ENCODE measurements around the gene SLC35G3. TPM values are rescaled to one million over a fixed set of nuclear protein-coding genes. Genes with fewer than 3 reads are reported as not detected.

The SLC35G3 gene
- total and polyA plus RNA-seq, 2 of the 8 experiments (the other 6 are each of a cell fraction or from before 2014, with no cell fraction given) = not detected

DNA sequence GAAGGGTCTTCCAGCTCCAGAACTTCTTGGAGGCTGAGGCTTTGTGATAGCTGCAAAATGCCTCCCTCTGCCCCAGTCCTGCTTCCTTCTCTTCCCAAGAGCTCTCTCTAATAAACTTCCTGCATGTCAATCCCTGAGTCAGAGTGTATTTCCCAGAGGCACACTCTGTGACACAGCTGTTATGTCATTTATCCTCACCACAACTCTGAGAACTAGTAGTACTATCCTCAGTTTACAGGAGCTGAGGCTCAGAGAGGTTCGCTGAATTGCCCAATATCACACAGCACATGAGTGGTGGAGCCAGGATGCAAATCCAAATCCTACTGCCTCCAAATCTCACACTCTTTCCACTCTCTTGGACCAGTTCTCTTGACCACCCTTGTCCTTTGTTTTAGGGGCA is 26.5 kb downstream of the SLC35G3 start:
- no peak overlapping the region for H3K4ac ChIP-seq (replicated peaks; ENCODE audit: insufficient read length, low read depth, low read length)
- H3K79me2 ChIP-seq (ENCODE audit: control insufficient read depth in 1 of 2, insufficient read depth in 2 of 2, low read length in 2 of 2) = no peaks in the 10 kb centered on the region
- H3K23ac ChIP-seq (ENCODE audit: insufficient read length) = no peak overlapping the region
- H3K18ac ChIP-seq (ENCODE audit: extremely low read depth, low read length) = no peak overlapping the region
- H2BK5ac ChIP-seq (ENCODE audit: low read depth, low read length) = no peak overlapping the region
- no peak overlapping the region for H2AK5ac ChIP-seq (ENCODE audit: low read depth, low read length)
- no peak overlapping the region for H3K4me2 ChIP-seq (ENCODE audit: insufficient read depth in 1 of 2, low read depth in 2 of 2, low read length in 2 of 2)
- no peaks in the 10 kb centered on the region; a peak in 1 of 7 replicates for H3K4me1 ChIP-seq (replicated peaks in 1 of 4; ENCODE audit: control insufficient read depth in 3 of 4, insufficient read depth in 4 of 4, low read length in 3 of 4)
- H3K27me3 ChIP-seq (replicated peaks in 1 of 4; ENCODE audit: control insufficient read depth in 3 of 4, extremely low read depth in 1 of 4, insufficient read depth in 3 of 4, low read length in 3 of 4) = no peaks in the 10 kb centered on the region
- no peaks in the 10 kb centered on the region for H3K36me3 ChIP-seq (ENCODE audit: control insufficient read depth in 2 of 4, insufficient read depth in 4 of 4, low read length in 3 of 4)
- H4K8ac ChIP-seq (ENCODE audit: extremely low read depth, insufficient read depth, low read length) = no peak overlapping the region
- H3K79me1 ChIP-seq (ENCODE audit: low read depth, low read length) = no peaks in the 10 kb centered on the region; the same call in 1 of the 2 replicates
- H2BK20ac ChIP-seq (ENCODE audit: low read length) = no peak overlapping the region
- DNase-seq (ENCODE audit: low read depth in 1 of 2, low spot score in 2 of 2) (no peak), FAIRE-seq (no peak)
- no peak for TF ChIP-seq RXRA (IDR thresholded peaks at IDR 0.05; ENCODE audit: insufficient read depth, low read depth, low read length)
- TF ChIP-seq BRCA1 (IDR thresholded peaks at IDR 0.05; ENCODE audit: low read depth, low read length) = no peak
- H3K27ac ChIP-seq (ENCODE audit: low read depth, low read length) = no peak overlapping the region
- ChIA-PET CTCF (ENCODE audit: partially characterized antibody) (interaction anchor here (0.6 to 2.5 kb wide), 7 partner anchors 9 to 366 kb away, joined by 3 to 9 read pairs (median 3); no protein-coding TSS in a partner anchor), POLR2A (ENCODE audit: partially characterized antibody) (interaction anchor here (0.8 kb wide), 1 partner anchor 21 kb away, joined by 3 read pairs; no protein-coding TSS in a partner anchor)
- H4K91ac ChIP-seq (replicated peaks; ENCODE audit: insufficient read length, low read length) = no peak overlapping the region
- no peaks in the 10 kb centered on the region; the same call in 1 of the 2 replicates for H3K23me2 ChIP-seq (ENCODE audit: low read depth, low read length)
- H3K14ac ChIP-seq (ENCODE audit: insufficient read length) = no peak overlapping the region
- no peak overlapping the region for H2BK12ac ChIP-seq (ENCODE audit: low read depth, low read length)
- no peak overlapping the region for H2AFZ ChIP-seq (ENCODE audit: low read length)
- H3K9ac ChIP-seq (replicated peaks in 1 of 4; ENCODE audit: extremely low read depth in 1 of 4, low read depth in 3 of 4, low read length in 3 of 4) = no peak overlapping the region
- no peak overlapping the region for H2BK120ac ChIP-seq (replicated peaks; ENCODE audit: low read depth, low read length)
- H4K5ac ChIP-seq (ENCODE audit: insufficient read length, low read depth, low read length) = no peak overlapping the region
- no peak overlapping the region for H2BK15ac ChIP-seq (ENCODE audit: low read length)
- H3K56ac ChIP-seq (replicated peaks; ENCODE audit: insufficient read length, low read depth, low read length) = no peak overlapping the region
- H3K4me3 ChIP-seq (ENCODE audit: extremely low read depth in 1 of 4, insufficient read depth in 2 of 4, low read depth in 3 of 4, low read length in 4 of 4) = no peak overlapping the region
- H4K20me1 ChIP-seq (replicated peaks in 1 of 2; ENCODE audit: control insufficient read depth in 1 of 2, insufficient read depth in 2 of 2, low read length in 2 of 2) = no peaks in the 10 kb centered on the region
- no peaks in the 10 kb centered on the region for H3K9me3 ChIP-seq (ENCODE audit: insufficient read depth in 2 of 2, low read depth in 1 of 2, low read length in 1 of 2)
- WGBS, 2 experiments (ENCODE audit: extremely low coverage in 1 of 2, insufficient coverage in 1 of 2, insufficient read length in 1 of 2, insufficient replicate concordance in 2 of 2, low coverage in 1 of 2, low lambda C conversion rate in 2 of 2, missing lambda C conversion rate in 1 of 2) = 82% methylated on average over 1 of the region's 1 CpG; no CpG with 5 or more reads in 1 of the 2 experiments
